WTC11 (cell line): ENCODE results near the gene TLCD3B. TPM values are rescaled to one million over a fixed set of nuclear protein-coding genes. Genes with fewer than 3 reads are reported as not detected.

Source experiments
- ATAC-seq: fragments of 200-7000 bp; cut with Tn5 transposase; 2 replicates; pipeline ENCODE4 v1.10.0; 2021; ENCODE audit warnings: mild to moderate bottlenecking, moderate library complexity
- CTCF ChIA-PET: fragments of 300-600 bp; sonication (Branson Sonifier 250); formaldehyde crosslinking; loops from one replicate; lab custom pipeline; 2021; ENCODE audit warnings: antibody characterized with exemption; lab: Charles Lee
- POLR2A ChIA-PET: fragments of 350-600 bp; sonication (Branson Sonifier 250); formaldehyde crosslinking; loops from one replicate; lab custom pipeline; 2021; ENCODE audit warnings: antibody characterized with exemption; lab: Charles Lee
- DNase-seq: peaks from one replicate; pipeline ENCODE4 v3.0.0; 2021; ENCODE audit warnings: low spot score
- H3K27ac Mint-ChIP-seq: 2 replicates; pipeline ENCODE4 v1.8.0; 2021; ENCODE audit warnings: mixed read lengths
- H3K27me3 Mint-ChIP-seq: 2 replicates; pipeline ENCODE4 v1.8.0; 2021; ENCODE audit warnings: low read depth, mild to moderate bottlenecking, moderate library complexity, mixed read lengths
- H3K36me3 Mint-ChIP-seq: 2 replicates; pipeline ENCODE4 v1.8.0; 2021; ENCODE audit warnings: mixed read lengths
- H3K4me1 Mint-ChIP-seq: 2 replicates; pipeline ENCODE4 v1.8.0; 2022; ENCODE audit warnings: mixed read lengths
- H3K4me3 Mint-ChIP-seq: 2 replicates; pipeline ENCODE4 v1.8.0; 2021; ENCODE audit warnings: mild to moderate bottlenecking, moderate library complexity, mixed read lengths
- H3K9me3 Mint-ChIP-seq: 2 replicates; pipeline ENCODE4 v1.8.0; 2021; ENCODE audit warnings: mixed read lengths
- CBFB ChIP-seq: sonication (generic); formaldehyde crosslinking; IDR thresholded peaks from 2 replicates; pipeline ENCODE4 v1.8.1; 2022; ENCODE audit warnings: mild to moderate bottlenecking, low read depth, missing genetic modification reagents
- CREM ChIP-seq: sonication (generic); formaldehyde crosslinking; IDR thresholded peaks from 2 replicates; pipeline ENCODE4 v1.8.1; 2022; ENCODE audit warnings: mild to moderate bottlenecking, missing genetic modification reagents, moderate library complexity
- EMX1 ChIP-seq: fragments of 250-450 bp; sonication (Bioruptor Pico); IDR thresholded peaks from 2 replicates; pipeline ENCODE4 v1.8.0; 2021; ENCODE audit warnings: mild to moderate bottlenecking
- GTF2I ChIP-seq: fragments of 250-450 bp; sonication (Bioruptor Pico); conservative IDR thresholded peaks from 2 replicates; pipeline ENCODE4 v1.4.0; 2021; ENCODE audit warnings: mild to moderate bottlenecking
- HMGA2 ChIP-seq: fragments of 250-450 bp; sonication (Bioruptor Pico); IDR thresholded peaks from 2 replicates; pipeline ENCODE4 v1.4.0; 2021; ENCODE audit warnings: mild to moderate bottlenecking, moderate library complexity
- NR2C2 ChIP-seq: sonication (generic); formaldehyde crosslinking; IDR thresholded peaks from 2 replicates; pipeline ENCODE4 v1.8.0; 2022; ENCODE audit warnings: mild to moderate bottlenecking, missing genetic modification reagents
- PRRX2 ChIP-seq: fragments of 250-450 bp; sonication (Bioruptor Pico); IDR thresholded peaks from 2 replicates; pipeline ENCODE4 v1.8.0; 2021; ENCODE audit warnings: mild to moderate bottlenecking
- SP1 ChIP-seq: sonication (generic); formaldehyde crosslinking; conservative IDR thresholded peaks from 2 replicates; pipeline ENCODE4 v1.8.1; 2022; ENCODE audit warnings: missing genetic modification reagents
- ZNF121 ChIP-seq: sonication (generic); formaldehyde crosslinking; IDR thresholded peaks from 2 replicates; pipeline ENCODE4 v1.8.0; 2023; ENCODE audit warnings: missing genetic modification reagents
- ZNF232 ChIP-seq: sonication (generic); formaldehyde crosslinking; IDR thresholded peaks from 2 replicates; pipeline ENCODE4 v1.8.0; 2022; ENCODE audit warnings: mild to moderate bottlenecking, missing genetic modification reagents
- ZNF263 ChIP-seq: sonication (generic); formaldehyde crosslinking; IDR thresholded peaks from 2 replicates; pipeline ENCODE4 v1.8.1; 2022; ENCODE audit warnings: low read depth, mild to moderate bottlenecking, moderate library complexity, missing genetic modification reagents
- ZNF671 ChIP-seq: fragments of 250-450 bp; sonication (Bioruptor Pico); IDR thresholded peaks from 2 replicates; pipeline ENCODE4 v1.8.0; 2021; ENCODE audit warnings: mild to moderate bottlenecking
- total RNA-seq: library from RNA; stranded (reverse); gene quantifications from 3 replicates; pipeline ENCODE4 v1.2.3, GENCODE V29; 2021
- TF ChIP-seq, protein P1 (sequence below): sonication (generic); formaldehyde crosslinking; IDR thresholded peaks from 2 replicates; pipeline ENCODE4 v1.8.0; 2023; ENCODE audit warnings: missing genetic modification reagents
- TF ChIP-seq, protein P2 (sequence below): sonication (generic); formaldehyde crosslinking; IDR thresholded peaks from 2 replicates; pipeline ENCODE4 v1.8.1; 2022; ENCODE audit warnings: mild to moderate bottlenecking, missing genetic modification reagents, moderate library complexity, borderline replicate concordance
- TF ChIP-seq, protein P3 (sequence below): sonication (generic); formaldehyde crosslinking; IDR thresholded peaks from 2 replicates; pipeline ENCODE4 v1.8.1; 2023; ENCODE audit warnings: mild to moderate bottlenecking, missing genetic modification reagents, moderate library complexity
- TF ChIP-seq, protein P4 (sequence below): fragments of 250-450 bp; sonication (Bioruptor Pico); IDR thresholded peaks from 2 replicates; pipeline ENCODE4 v2.1.2; 2022; ENCODE audit warnings: mild to moderate bottlenecking, moderate library complexity
- TF ChIP-seq, protein P5 (sequence below): fragments of 250-450 bp; sonication (Bioruptor Pico); conservative IDR thresholded peaks from 2 replicates; pipeline ENCODE4 v1.9.0; 2021; ENCODE audit warnings: mild to moderate bottlenecking
- TF ChIP-seq, protein P6 (sequence below): sonication (generic); formaldehyde crosslinking; conservative IDR thresholded peaks from 2 replicates; pipeline ENCODE4 v1.8.1; 2023; ENCODE audit warnings: mild to moderate bottlenecking, low read depth, missing genetic modification reagents, moderate library complexity
- TF ChIP-seq, protein P7 (sequence below): sonication (generic); formaldehyde crosslinking; IDR thresholded peaks from 2 replicates; pipeline ENCODE4 v1.8.0; 2022; ENCODE audit warnings: mild to moderate bottlenecking, missing genetic modification reagents

TLCD3B gene
- total RNA-seq, 1 experiment from 2014 or later = 28.1 TPM

DNA sequence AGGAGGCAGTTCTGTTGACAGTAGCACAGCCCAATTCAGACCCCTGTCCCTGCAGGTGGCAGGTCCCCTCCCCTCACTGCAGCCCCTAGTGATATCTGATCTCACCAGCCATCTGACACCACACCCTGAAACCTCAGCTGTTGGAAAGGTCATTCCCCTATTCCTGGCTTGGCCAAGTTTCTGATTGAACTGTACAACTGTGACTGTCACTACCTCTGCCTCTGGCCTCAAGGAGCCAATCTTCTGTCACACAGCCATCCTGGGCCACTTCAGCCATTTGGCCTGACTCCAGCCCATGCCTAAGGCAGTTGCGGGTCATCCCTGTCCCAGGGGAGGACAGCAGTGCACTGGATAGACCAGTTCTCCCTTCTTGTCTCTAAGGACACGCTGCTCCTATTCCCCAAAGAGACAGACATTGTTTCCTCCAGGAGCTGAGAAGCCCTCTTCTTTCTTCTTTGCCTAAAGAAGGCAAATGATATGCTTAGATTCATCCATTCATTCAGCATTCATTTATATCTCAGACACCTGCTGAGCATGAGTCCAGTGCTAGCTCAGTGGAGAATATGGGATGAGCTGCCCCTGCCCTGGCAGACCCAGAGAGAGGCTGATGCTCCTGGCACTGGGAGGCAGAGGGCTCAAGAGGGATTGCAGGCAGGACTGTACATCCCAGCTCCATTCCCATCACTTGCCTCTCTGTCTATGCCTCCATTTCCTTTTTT lies 29.9 kb upstream of the TLCD3B start:
- ATAC-seq = no peak
- H3K27me3 Mint-ChIP-seq = peaks cover 3% of the 10 kb centered on the region; the same call in 1 of the 2 replicates
- no peak for DNase-seq
- H3K9me3 Mint-ChIP-seq = no peaks in the 10 kb centered on the region
- TF ChIP-seq ZNF232 (CRISPR knock-in tag) = no peak
- no peak for TF ChIP-seq ZNF263 (CRISPR knock-in tag)
- TF ChIP-seq, protein P1, sequence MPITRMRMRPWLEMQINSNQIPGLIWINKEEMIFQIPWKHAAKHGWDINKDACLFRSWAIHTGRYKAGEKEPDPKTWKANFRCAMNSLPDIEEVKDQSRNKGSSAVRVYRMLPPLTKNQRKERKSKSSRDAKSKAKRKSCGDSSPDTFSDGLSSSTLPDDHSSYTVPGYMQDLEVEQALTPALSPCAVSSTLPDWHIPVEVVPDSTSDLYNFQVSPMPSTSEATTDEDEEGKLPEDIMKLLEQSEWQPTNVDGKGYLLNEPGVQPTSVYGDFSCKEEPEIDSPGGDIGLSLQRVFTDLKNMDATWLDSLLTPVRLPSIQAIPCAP (CRISPR knock-in tag) = no peak
- no peak for TF ChIP-seq CBFB (CRISPR knock-in tag)
- TF ChIP-seq ZNF671 (CRISPR knock-in tag) = no peak
- no peak for TF ChIP-seq EMX1 (CRISPR knock-in tag)
- TF ChIP-seq, protein P2, sequence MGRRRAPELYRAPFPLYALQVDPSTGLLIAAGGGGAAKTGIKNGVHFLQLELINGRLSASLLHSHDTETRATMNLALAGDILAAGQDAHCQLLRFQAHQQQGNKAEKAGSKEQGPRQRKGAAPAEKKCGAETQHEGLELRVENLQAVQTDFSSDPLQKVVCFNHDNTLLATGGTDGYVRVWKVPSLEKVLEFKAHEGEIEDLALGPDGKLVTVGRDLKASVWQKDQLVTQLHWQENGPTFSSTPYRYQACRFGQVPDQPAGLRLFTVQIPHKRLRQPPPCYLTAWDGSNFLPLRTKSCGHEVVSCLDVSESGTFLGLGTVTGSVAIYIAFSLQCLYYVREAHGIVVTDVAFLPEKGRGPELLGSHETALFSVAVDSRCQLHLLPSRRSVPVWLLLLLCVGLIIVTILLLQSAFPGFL (CRISPR knock-in tag) = no peak
- TF ChIP-seq, protein P3, sequence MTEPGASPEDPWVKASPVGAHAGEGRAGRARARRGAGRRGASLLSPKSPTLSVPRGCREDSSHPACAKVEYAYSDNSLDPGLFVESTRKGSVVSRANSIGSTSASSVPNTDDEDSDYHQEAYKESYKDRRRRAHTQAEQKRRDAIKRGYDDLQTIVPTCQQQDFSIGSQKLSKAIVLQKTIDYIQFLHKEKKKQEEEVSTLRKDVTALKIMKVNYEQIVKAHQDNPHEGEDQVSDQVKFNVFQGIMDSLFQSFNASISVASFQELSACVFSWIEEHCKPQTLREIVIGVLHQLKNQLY (CRISPR knock-in tag) = no peak
- TF ChIP-seq, protein P4, sequence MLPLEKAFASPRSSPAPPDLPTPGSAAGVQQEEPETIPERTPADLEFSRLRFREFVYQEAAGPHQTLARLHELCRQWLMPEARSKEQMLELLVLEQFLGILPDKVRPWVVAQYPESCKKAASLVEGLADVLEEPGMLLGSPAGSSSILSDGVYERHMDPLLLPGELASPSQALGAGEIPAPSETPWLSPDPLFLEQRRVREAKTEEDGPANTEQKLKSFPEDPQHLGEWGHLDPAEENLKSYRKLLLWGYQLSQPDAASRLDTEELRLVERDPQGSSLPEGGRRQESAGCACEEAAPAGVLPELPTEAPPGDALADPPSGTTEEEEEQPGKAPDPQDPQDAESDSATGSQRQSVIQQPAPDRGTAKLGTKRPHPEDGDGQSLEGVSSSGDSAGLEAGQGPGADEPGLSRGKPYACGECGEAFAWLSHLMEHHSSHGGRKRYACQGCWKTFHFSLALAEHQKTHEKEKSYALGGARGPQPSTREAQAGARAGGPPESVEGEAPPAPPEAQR (CRISPR knock-in tag) = no peak
- TF ChIP-seq HMGA2 (CRISPR knock-in tag) = no peak
- TF ChIP-seq NR2C2 = no peak
- H3K27ac Mint-ChIP-seq = no peak overlapping the region; the same call in 1 of the 2 replicates
- peaks cover 17% of the 10 kb centered on the region for H3K4me1 Mint-ChIP-seq
- ChIA-PET POLR2A (interaction anchor here (0.7 kb wide), 1 partner anchor 468 kb away, joined by 8 read pairs; no protein-coding TSS in a partner anchor), CTCF (interaction anchor here (0.7 to 1.2 kb wide), 5 partner anchors 29 to 361 kb away, joined by 3 to 5 read pairs (median 3); partner anchors contain the start of gene TMEM219)
- H3K36me3 Mint-ChIP-seq = no peaks in the 10 kb centered on the region
- H3K4me3 Mint-ChIP-seq = no peak overlapping the region

DNA sequence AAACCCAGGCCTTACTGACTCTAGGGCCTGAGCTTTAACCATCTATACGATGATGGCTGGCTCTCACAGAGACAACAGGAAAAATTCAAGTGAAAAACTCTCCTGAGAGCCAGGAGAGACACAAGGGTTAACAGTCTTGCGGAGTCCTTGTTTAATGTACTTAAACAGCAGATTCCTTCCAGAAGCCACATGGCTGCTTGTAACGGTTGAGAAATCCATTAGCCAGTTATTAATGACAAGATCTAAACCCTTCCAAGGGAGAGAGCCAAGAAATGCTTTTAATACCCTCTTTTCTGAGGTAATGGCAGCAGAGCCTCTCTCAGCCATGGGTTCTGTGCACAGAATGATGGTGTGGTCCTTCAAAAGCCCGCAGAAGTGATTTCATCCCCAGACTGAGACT lies 29.3 kb upstream of the TLCD3B start:
- Mint-ChIP-seq H3K27me3 (peaks cover 3% of the 10 kb centered on the region; the same call in 1 of the 2 replicates), H3K4me1 (peaks cover 17% of the 10 kb centered on the region), H3K27ac (no peak overlapping the region), H3K9me3 (no peaks in the 10 kb centered on the region), H3K4me3 (no peak overlapping the region), H3K36me3 (no peaks in the 10 kb centered on the region)
- ChIA-PET CTCF (no interaction called here), POLR2A (no interaction called here)
- ATAC-seq = no peak
- TF ChIP-seq, protein P5, sequence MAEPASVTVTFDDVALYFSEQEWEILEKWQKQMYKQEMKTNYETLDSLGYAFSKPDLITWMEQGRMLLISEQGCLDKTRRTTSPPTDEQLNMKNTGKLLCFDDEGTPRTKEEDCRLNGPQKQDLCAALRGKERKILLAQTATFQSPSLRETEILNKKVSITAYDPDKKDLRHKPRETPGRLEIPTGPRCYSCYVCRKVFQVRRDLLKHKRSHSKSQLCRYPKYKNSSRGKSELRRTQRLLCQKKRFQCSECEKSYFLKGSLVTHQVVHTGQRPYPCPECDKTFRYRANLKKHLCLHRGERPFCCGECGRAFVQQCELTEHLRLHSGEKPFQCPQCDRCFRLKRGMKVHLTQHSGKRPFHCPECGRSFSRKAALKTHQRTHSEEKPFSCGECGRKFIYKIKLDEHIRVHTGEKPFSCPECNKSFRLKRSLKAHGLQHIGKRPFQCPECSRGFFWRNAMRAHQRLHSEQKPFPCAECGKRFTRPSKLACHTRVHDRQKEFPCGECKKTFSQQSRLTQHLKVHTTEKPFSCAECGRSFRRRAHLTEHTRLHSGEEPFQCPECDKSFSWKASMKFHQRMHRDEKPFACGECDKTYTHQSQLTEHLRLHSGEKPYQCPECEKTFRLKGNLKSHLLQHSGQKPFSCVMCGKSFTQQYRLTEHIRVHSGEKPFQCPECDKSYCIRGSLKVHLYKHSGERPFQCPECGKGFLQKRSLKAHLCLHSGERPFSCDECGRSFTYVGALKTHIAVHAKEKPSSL (CRISPR knock-in tag) = no peak
- TF ChIP-seq ZNF121 (CRISPR knock-in tag) = no peak
- TF ChIP-seq, protein P6, sequence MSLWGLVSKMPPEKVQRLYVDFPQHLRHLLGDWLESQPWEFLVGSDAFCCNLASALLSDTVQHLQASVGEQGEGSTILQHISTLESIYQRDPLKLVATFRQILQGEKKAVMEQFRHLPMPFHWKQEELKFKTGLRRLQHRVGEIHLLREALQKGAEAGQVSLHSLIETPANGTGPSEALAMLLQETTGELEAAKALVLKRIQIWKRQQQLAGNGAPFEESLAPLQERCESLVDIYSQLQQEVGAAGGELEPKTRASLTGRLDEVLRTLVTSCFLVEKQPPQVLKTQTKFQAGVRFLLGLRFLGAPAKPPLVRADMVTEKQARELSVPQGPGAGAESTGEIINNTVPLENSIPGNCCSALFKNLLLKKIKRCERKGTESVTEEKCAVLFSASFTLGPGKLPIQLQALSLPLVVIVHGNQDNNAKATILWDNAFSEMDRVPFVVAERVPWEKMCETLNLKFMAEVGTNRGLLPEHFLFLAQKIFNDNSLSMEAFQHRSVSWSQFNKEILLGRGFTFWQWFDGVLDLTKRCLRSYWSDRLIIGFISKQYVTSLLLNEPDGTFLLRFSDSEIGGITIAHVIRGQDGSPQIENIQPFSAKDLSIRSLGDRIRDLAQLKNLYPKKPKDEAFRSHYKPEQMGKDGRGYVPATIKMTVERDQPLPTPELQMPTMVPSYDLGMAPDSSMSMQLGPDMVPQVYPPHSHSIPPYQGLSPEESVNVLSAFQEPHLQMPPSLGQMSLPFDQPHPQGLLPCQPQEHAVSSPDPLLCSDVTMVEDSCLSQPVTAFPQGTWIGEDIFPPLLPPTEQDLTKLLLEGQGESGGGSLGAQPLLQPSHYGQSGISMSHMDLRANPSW (CRISPR knock-in tag) = no peak
- no peak for TF ChIP-seq SP1
- no peak for TF ChIP-seq CREM
- no peak for TF ChIP-seq PRRX2 (CRISPR knock-in tag)
- TF ChIP-seq, protein P7, sequence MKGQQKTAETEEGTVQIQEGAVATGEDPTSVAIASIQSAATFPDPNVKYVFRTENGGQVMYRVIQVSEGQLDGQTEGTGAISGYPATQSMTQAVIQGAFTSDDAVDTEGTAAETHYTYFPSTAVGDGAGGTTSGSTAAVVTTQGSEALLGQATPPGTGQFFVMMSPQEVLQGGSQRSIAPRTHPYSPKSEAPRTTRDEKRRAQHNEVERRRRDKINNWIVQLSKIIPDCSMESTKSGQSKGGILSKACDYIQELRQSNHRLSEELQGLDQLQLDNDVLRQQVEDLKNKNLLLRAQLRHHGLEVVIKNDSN (CRISPR knock-in tag) = no peak
- no peak for TF ChIP-seq GTF2I (CRISPR knock-in tag)
- no peak for DNase-seq
